Measurements from ENCODE around the gene ROR1.

Gene ROR1

DNA sequence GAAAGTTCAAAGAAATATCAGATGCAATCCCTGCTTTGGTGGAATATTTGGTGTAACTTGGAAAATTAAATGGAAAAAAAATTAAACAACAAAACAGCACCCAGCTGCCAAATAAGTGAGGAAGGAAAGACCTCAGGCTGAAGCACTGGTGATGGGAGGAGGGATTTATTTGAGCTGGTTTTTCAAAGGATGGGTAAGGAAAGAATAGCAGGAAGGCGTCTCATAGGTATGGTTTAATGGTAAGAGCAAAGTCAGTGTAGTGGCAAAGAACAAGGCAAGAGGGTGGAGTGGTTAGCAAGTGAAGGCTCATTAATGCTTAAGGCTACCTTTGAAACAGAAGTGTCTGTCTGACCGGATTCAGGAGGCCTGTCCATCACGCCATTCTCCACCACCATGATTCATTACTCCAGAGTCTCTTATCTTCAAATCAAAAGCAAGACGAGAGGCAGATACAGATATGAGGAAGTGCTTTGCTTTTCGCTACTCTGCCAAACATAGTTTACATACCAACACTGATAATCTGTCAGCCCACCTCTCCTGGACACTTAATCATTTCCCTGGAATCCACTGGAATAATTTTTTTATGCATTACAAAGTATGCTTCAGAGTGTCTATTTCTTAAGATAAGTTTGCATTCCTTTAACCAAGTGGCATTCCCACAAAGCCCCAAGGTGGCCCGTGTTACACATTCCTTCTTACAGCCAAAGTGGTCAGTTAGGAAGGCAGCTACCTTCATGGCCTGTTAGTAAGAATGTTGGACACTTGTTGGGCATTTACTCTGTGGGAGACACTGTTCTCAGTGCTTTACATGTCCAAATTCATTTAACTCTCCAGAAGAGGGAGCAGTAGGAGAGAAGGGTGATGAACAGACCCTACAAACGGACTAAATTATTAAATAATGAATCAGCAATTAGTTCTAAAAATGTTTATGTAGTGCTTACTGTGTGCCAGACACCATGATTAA lies 146.6 kb downstream of the ROR1 start:
- peak overlapping the region; percentile 92 for H3K27ac ChIP-seq (ENCODE audit: low read depth, low read length, severe bottlenecking)
- 47 to 100% methylated on average over 1 to 3 of the region's 7 CpGs for WGBS, 2 experiments (ENCODE audit: insufficient coverage in 2 of 2)
- H3K4me3 ChIP-seq (ENCODE audit: extremely low read depth, insufficient read depth, low read length, poor library complexity, severe bottlenecking): no peak overlapping the region
- no peaks in the 10 kb centered on the region for H3K36me3 ChIP-seq (ENCODE audit: control insufficient read depth, insufficient read depth, low read length)
- H3K9me3 ChIP-seq (ENCODE audit: control insufficient read depth, low read length): no peaks in the 10 kb centered on the region
- H3K4me1 ChIP-seq (ENCODE audit: control insufficient read depth, insufficient read depth, low read length, poor library complexity, severe bottlenecking): peaks cover 39% of the 10 kb centered on the region

- peak overlapping the region; percentile 92 for H3K27ac ChIP-seq (ENCODE audit: low read depth, low read length, severe bottlenecking)
- no peaks in the 10 kb centered on the region for H3K36me3 ChIP-seq (ENCODE audit: control insufficient read depth, insufficient read depth, low read length)
- peaks cover 39% of the 10 kb centered on the region for H3K4me1 ChIP-seq (ENCODE audit: control insufficient read depth, insufficient read depth, low read length, poor library complexity, severe bottlenecking)
- H3K9me3 ChIP-seq (ENCODE audit: control insufficient read depth, low read length): no peaks in the 10 kb centered on the region
- WGBS, 2 experiments (ENCODE audit: insufficient coverage in 2 of 2): 95 to 100% methylated on average over 1 to 4 of the region's 5 CpGs
- H3K4me3 ChIP-seq (ENCODE audit: extremely low read depth, insufficient read depth, low read length, poor library complexity, severe bottlenecking): no peak overlapping the region
Observed at GRCh38 chr1:63921359-63921758, 147.5 kb downstream of the ROR1 start.

- H3K4me3 ChIP-seq (ENCODE audit: extremely low read depth, insufficient read depth, low read length, poor library complexity, severe bottlenecking): no peak overlapping the region
- no peaks in the 10 kb centered on the region for H3K36me3 ChIP-seq (ENCODE audit: control insufficient read depth, insufficient read depth, low read length)
- H3K4me1 ChIP-seq (ENCODE audit: control insufficient read depth, insufficient read depth, low read length, poor library complexity, severe bottlenecking): peaks cover 35% of the 10 kb centered on the region
- H3K27ac ChIP-seq (ENCODE audit: low read depth, low read length, severe bottlenecking): no peak overlapping the region
- no peaks in the 10 kb centered on the region for H3K9me3 ChIP-seq (ENCODE audit: control insufficient read depth, low read length)
Observed at GRCh38 chr1:63921802-63922201, 148.0 kb downstream of the ROR1 start.

DNA sequence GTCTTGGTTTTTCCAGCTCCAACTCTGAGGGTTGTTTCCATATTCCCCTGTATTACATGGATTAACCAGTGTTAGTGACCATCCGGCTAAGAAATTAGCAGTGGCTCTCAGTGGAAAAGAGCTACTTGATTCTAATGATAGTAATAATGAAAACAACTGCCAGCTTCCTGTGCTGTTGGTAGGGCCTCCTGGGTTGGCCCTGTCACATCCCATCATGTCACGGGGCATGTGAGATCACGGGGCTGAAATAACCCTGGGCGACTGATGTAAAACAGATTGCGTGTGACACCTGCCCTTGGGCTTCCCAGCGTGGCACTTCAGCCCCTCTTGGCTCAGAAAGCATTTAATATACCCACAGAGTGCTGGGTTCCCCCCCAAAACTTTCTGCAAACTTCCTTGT lies 149.0 kb downstream of the ROR1 start:
- H3K4me1 ChIP-seq (ENCODE audit: control insufficient read depth, insufficient read depth, low read length, poor library complexity, severe bottlenecking): peaks cover 35% of the 10 kb centered on the region
- no peak overlapping the region for H3K4me3 ChIP-seq (ENCODE audit: extremely low read depth, insufficient read depth, low read length, poor library complexity, severe bottlenecking)
- no peaks in the 10 kb centered on the region for H3K36me3 ChIP-seq (ENCODE audit: control insufficient read depth, insufficient read depth, low read length)
- 91 to 97% methylated on average over 5 to 6 of the region's 6 CpGs for WGBS, 2 experiments (ENCODE audit: insufficient coverage in 2 of 2)
- no peaks in the 10 kb centered on the region for H3K9me3 ChIP-seq (ENCODE audit: control insufficient read depth, low read length)
- no peak overlapping the region for H3K27ac ChIP-seq (ENCODE audit: low read depth, low read length, severe bottlenecking)

DNA sequence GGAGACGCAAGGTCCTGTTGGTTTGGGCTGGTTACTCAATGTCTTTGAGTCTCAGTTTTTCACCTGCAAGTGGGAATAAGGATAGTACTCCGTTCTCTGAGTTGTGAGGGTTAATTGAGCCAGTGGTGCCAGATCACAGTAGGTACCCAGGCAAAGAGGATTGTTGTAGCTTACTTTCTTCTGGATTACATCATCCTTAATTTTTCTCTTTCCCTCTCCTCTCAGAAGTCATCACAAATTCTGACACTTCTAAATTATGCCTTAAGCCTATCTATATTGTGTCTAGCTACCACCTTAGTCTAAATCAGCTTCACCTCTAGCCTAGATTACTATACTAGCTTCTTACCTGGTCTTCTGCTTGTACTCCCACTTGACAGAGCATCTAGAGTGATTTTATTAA lies 149.5 kb downstream of the ROR1 start:
- Histone ChIP-seq H3K4me3 (ENCODE audit: extremely low read depth, insufficient read depth, low read length, poor library complexity, severe bottlenecking) (no peak overlapping the region), H3K9me3 (ENCODE audit: control insufficient read depth, low read length) (no peaks in the 10 kb centered on the region), H3K4me1 (ENCODE audit: control insufficient read depth, insufficient read depth, low read length, poor library complexity, severe bottlenecking) (peaks cover 36% of the 10 kb centered on the region), H3K36me3 (ENCODE audit: control insufficient read depth, insufficient read depth, low read length) (no peaks in the 10 kb centered on the region), H3K27ac (ENCODE audit: low read depth, low read length, severe bottlenecking) (no peak overlapping the region)
- 100% methylated on average over 2 of the region's 2 CpGs; no CpG with 5 or more reads in 1 of the 2 experiments for WGBS, 2 experiments (ENCODE audit: insufficient coverage in 2 of 2)

- Histone ChIP-seq H3K9me3 (ENCODE audit: control insufficient read depth, low read length) (no peaks in the 10 kb centered on the region), H3K4me3 (ENCODE audit: extremely low read depth, insufficient read depth, low read length, poor library complexity, severe bottlenecking) (no peak overlapping the region), H3K27ac (ENCODE audit: low read depth, low read length, severe bottlenecking) (no peak overlapping the region), H3K4me1 (ENCODE audit: control insufficient read depth, insufficient read depth, low read length, poor library complexity, severe bottlenecking) (peaks cover 33% of the 10 kb centered on the region), H3K36me3 (ENCODE audit: control insufficient read depth, insufficient read depth, low read length) (no peaks in the 10 kb centered on the region)
- WGBS, 2 experiments (ENCODE audit: insufficient coverage in 2 of 2): 100% methylated on average over 1 of the region's 3 CpGs
Observed at GRCh38 chr1:63924600-63924999, 150.8 kb downstream of the ROR1 start.

GRCh38 chr1:63928186-63929105 lies 154.6 kb downstream of the ROR1 start:
- peaks cover 16% of the 10 kb centered on the region for H3K4me1 ChIP-seq (ENCODE audit: control insufficient read depth, insufficient read depth, low read length, poor library complexity, severe bottlenecking)
- H3K36me3 ChIP-seq (ENCODE audit: control insufficient read depth, insufficient read depth, low read length): no peaks in the 10 kb centered on the region
- 75 to 90% methylated on average over 3 to 4 of the region's 7 CpGs for WGBS, 2 experiments (ENCODE audit: insufficient coverage in 2 of 2)
- no peaks in the 10 kb centered on the region for H3K9me3 ChIP-seq (ENCODE audit: control insufficient read depth, low read length)
- no peak overlapping the region for H3K4me3 ChIP-seq (ENCODE audit: extremely low read depth, insufficient read depth, low read length, poor library complexity, severe bottlenecking)
- peak overlapping the region; percentile 29 for H3K27ac ChIP-seq (ENCODE audit: low read depth, low read length, severe bottlenecking)

DNA sequence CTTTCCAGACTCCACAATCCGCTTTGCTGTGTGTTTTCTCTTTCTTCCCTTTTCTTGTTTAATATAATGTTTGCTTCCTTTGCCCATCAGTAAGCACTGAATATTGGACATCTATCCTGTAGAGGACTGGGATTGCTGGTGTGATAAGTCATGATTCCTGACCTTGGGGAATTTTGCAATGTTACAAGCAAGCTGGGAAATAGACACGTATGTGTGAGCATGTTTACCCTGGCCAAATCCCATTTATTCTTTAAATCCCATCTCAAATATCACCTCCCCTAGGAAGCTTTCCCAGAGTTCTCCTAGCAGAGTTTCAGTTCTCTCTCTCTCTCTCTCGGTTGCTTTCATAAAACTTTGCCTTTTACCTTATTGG lies 155.3 kb downstream of the ROR1 start:
- Histone ChIP-seq H3K4me1 (ENCODE audit: control insufficient read depth, insufficient read depth, low read length, poor library complexity, severe bottlenecking) (peaks cover 16% of the 10 kb centered on the region), H3K9me3 (ENCODE audit: control insufficient read depth, low read length) (no peaks in the 10 kb centered on the region), H3K36me3 (ENCODE audit: control insufficient read depth, insufficient read depth, low read length) (no peaks in the 10 kb centered on the region), H3K4me3 (ENCODE audit: extremely low read depth, insufficient read depth, low read length, poor library complexity, severe bottlenecking) (no peak overlapping the region), H3K27ac (ENCODE audit: low read depth, low read length, severe bottlenecking) (peak overlapping the region; percentile 29)
- 86 to 100% methylated on average over 1 of the region's 3 CpGs for WGBS, 2 experiments (ENCODE audit: insufficient coverage in 2 of 2)

GRCh38 chr1:63931468-63931867 lies 157.7 kb downstream of the ROR1 start:
- 90 to 93% methylated on average over 2 of the region's 2 CpGs for WGBS, 2 experiments (ENCODE audit: insufficient coverage in 2 of 2)
- Histone ChIP-seq H3K4me3 (ENCODE audit: extremely low read depth, insufficient read depth, low read length, poor library complexity, severe bottlenecking) (no peak overlapping the region), H3K27ac (ENCODE audit: low read depth, low read length, severe bottlenecking) (no peak overlapping the region), H3K9me3 (ENCODE audit: control insufficient read depth, low read length) (no peaks in the 10 kb centered on the region), H3K4me1 (ENCODE audit: control insufficient read depth, insufficient read depth, low read length, poor library complexity, severe bottlenecking) (peaks cover 16% of the 10 kb centered on the region), H3K36me3 (ENCODE audit: control insufficient read depth, insufficient read depth, low read length) (no peaks in the 10 kb centered on the region)

DNA sequence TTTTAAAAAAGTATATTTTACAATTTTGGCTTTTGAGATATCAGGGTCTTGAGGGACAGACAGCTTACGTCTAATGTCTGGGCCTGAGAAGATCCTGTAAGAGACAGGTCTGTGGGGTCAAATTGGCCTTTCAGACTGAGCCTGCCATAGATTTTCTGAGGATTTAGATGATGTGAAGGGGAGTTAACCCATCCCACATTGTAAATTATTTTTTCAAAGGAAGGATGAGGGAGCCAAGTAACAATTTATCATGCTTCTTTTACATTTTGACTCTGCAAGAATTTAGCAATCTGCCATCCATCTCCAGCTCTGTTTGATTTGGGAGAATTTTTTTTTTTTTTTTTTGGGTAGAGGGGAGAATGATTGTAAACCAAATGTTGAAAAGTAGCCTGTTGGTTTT lies 160.9 kb downstream of the ROR1 start:
- WGBS, 2 experiments (ENCODE audit: insufficient coverage in 2 of 2): 100% methylated on average over 1 of the region's 1 CpG; no CpG with 5 or more reads in 1 of the 2 experiments
- no peaks in the 10 kb centered on the region for H3K9me3 ChIP-seq (ENCODE audit: control insufficient read depth, low read length)
- peaks cover 6% of the 10 kb centered on the region for H3K4me1 ChIP-seq (ENCODE audit: control insufficient read depth, insufficient read depth, low read length, poor library complexity, severe bottlenecking)
- H3K36me3 ChIP-seq (ENCODE audit: control insufficient read depth, insufficient read depth, low read length): no peaks in the 10 kb centered on the region
- no peak overlapping the region for H3K4me3 ChIP-seq (ENCODE audit: extremely low read depth, insufficient read depth, low read length, poor library complexity, severe bottlenecking)
- no peak overlapping the region for H3K27ac ChIP-seq (ENCODE audit: low read depth, low read length, severe bottlenecking)

Data from mesodermal cell (in vitro differentiated cells).